SK-N-SH treated with all-trans-retinoic acid at 6 μM for 48 hours (cell line): ENCODE measurements around the gene ERCC6.

Source experiments
- ATAC-seq: fragments of 200-7000 bp; cut with Tn5 transposase; 3 replicates; pipeline ENCODE4 v1.9.1; 2020; ENCODE audit warnings: mild to moderate bottlenecking, moderate library complexity
- ARNTL ChIP-seq: fragments of 450-650 bp; formaldehyde crosslinking; IDR thresholded peaks from 2 replicates; pipeline ENCODE4 v1.5.0; 2020; ENCODE audit warnings: low read depth, mild to moderate bottlenecking, moderate library complexity, borderline replicate concordance
- BACH2 ChIP-seq: fragments of 250-450 bp; sonication (Bioruptor Pico); IDR thresholded peaks from 2 replicates; pipeline ENCODE4 v1.9.0; 2021; ENCODE audit warnings: mild to moderate bottlenecking, borderline replicate concordance
- CSDC2 ChIP-seq: fragments of 250-450 bp; sonication (Bioruptor Pico); IDR thresholded peaks from 2 replicates; pipeline ENCODE4 v1.5.0; 2020; ENCODE audit warnings: mild to moderate bottlenecking, moderate library complexity
- CSRNP3 ChIP-seq: fragments of 250-450 bp; sonication (Bioruptor Pico); IDR thresholded peaks from 2 replicates; pipeline ENCODE4 v1.5.1; 2021; ENCODE audit warnings: mild to moderate bottlenecking, moderate library complexity
- ESRRG ChIP-seq: fragments of 250-450 bp; sonication (Bioruptor Pico); IDR thresholded peaks from 2 replicates; pipeline ENCODE4 v1.6.1; 2021; ENCODE audit warnings: mild to moderate bottlenecking
- GLIS3 ChIP-seq: fragments of 250-450 bp; sonication (Bioruptor Pico); IDR thresholded peaks from 2 replicates; pipeline ENCODE4 v1.5.0; 2020; ENCODE audit warnings: mild to moderate bottlenecking, moderate library complexity
- ISL1 ChIP-seq: fragments of 250-450 bp; sonication (Bioruptor Pico); IDR thresholded peaks from 2 replicates; pipeline ENCODE4 v2.1.2; 2022; ENCODE audit warnings: mild to moderate bottlenecking, moderate library complexity
- OSR1 ChIP-seq: fragments of 250-450 bp; sonication (Bioruptor Pico); IDR thresholded peaks from 2 replicates; pipeline ENCODE4 v1.8.0; 2022; ENCODE audit warnings: moderate library complexity, mild to moderate bottlenecking, inconsistent platforms
- PATZ1 ChIP-seq: fragments of 250-450 bp; sonication (Bioruptor Pico); IDR thresholded peaks from 2 replicates; pipeline ENCODE4 v1.8.0; 2020; ENCODE audit warnings: mild to moderate bottlenecking, moderate library complexity, borderline replicate concordance
- POU6F1 ChIP-seq: fragments of 250-450 bp; sonication (Bioruptor Pico); IDR thresholded peaks from 2 replicates; pipeline ENCODE4 v1.8.0; 2021; ENCODE audit warnings: low read depth, mild to moderate bottlenecking, moderate library complexity, borderline replicate concordance
- PPARA ChIP-seq: fragments of 250-450 bp; sonication (Bioruptor Pico); IDR thresholded peaks from 2 replicates; pipeline ENCODE4 v1.5.0; 2020; ENCODE audit warnings: mild to moderate bottlenecking, borderline replicate concordance
- RARB ChIP-seq: fragments of 250-450 bp; sonication (Bioruptor Pico); IDR thresholded peaks from 2 replicates; pipeline ENCODE4 v1.8.0; 2021; ENCODE audit warnings: mild to moderate bottlenecking, moderate library complexity
- SNAI2 ChIP-seq: fragments of 250-450 bp; sonication (Bioruptor Pico); IDR thresholded peaks from 2 replicates; pipeline ENCODE4 v1.5.0; 2020; ENCODE audit warnings: mild to moderate bottlenecking, moderate library complexity
- TCF4 ChIP-seq: fragments of 250-450 bp; sonication (Bioruptor Pico); IDR thresholded peaks from 2 replicates; pipeline ENCODE4 v1.8.0; 2021; ENCODE audit warnings: mild to moderate bottlenecking, moderate library complexity, borderline replicate concordance
- TOX ChIP-seq: fragments of 250-450 bp; sonication (Bioruptor Pico); IDR thresholded peaks from 2 replicates; pipeline ENCODE4 v1.8.0; 2021; ENCODE audit warnings: mild to moderate bottlenecking, moderate library complexity, borderline replicate concordance
- ZC3H10 ChIP-seq: fragments of 250-450 bp; sonication (Bioruptor Pico); IDR thresholded peaks from 2 replicates; pipeline ENCODE4 v1.5.1; 2021; ENCODE audit warnings: mild to moderate bottlenecking, moderate library complexity
- ZFP3 ChIP-seq: fragments of 250-450 bp; sonication (Bioruptor Pico); IDR thresholded peaks from 2 replicates; pipeline ENCODE4 v1.5.0; 2020; ENCODE audit warnings: mild to moderate bottlenecking, moderate library complexity
- ZFP30 ChIP-seq: fragments of 450-650 bp; formaldehyde crosslinking; IDR thresholded peaks from 2 replicates; pipeline ENCODE4 v1.5.0; 2022; ENCODE audit warnings: mild to moderate bottlenecking, moderate library complexity
- ZNF565 ChIP-seq: fragments of 450-650 bp; formaldehyde crosslinking; conservative IDR thresholded peaks from 2 replicates; pipeline ENCODE4 v1.5.0; 2020; ENCODE audit warnings: low read depth, mild to moderate bottlenecking, moderate library complexity
- ZNF70 ChIP-seq: fragments of 450-650 bp; formaldehyde crosslinking; IDR thresholded peaks from 2 replicates; pipeline ENCODE4 v1.5.0; 2020; ENCODE audit warnings: mild to moderate bottlenecking, moderate library complexity
- ZNF8 ChIP-seq: fragments of 450-650 bp; formaldehyde crosslinking; IDR thresholded peaks from 2 replicates; pipeline ENCODE4 v1.5.0; 2020; ENCODE audit warnings: mild to moderate bottlenecking, moderate library complexity
- TF ChIP-seq, protein P1 (sequence below): fragments of 250-450 bp; sonication (Bioruptor Pico); IDR thresholded peaks from 2 replicates; pipeline ENCODE4 v1.5.1; 2020; ENCODE audit warnings: low read depth, mild to moderate bottlenecking, moderate library complexity
- TF ChIP-seq, protein P2 (sequence below): fragments of 250-450 bp; sonication (Bioruptor Pico); IDR thresholded peaks from 2 replicates; pipeline ENCODE4 v1.5.0; 2020; ENCODE audit warnings: mild to moderate bottlenecking, moderate library complexity

ERCC6 gene

DNA sequence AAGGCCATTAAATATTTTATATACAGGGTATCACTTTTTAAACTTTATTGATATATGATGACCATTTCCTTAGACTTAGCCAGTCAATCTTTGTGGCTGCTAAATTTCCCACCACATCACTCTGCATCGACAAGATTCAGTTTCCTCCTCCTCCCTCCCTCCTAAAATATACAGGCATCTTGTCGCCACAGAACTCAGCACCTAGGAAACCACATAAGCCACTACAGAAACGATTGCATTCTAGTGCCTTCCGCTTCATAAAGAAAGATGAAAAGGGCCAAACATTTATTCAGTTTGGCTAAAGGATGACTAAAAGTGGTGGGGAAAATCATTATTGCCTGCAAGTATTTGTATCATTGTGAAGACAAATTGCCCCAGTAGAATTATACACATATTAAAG, 30.7 kb downstream of the ERCC6 start:
- ATAC-seq = no peak
- no peak for TF ChIP-seq ZFP3 (CRISPR knock-in tag)
- no peak for TF ChIP-seq ZNF8 (CRISPR knock-in tag)

GRCh38 chr10:49505589-49505988, 33.3 kb downstream of the ERCC6 start:
- TF ChIP-seq TCF4 (CRISPR knock-in tag) (peak; percentile 21; the same call in 1 of the 2 replicates), TOX (CRISPR knock-in tag) (no peak)
- ATAC-seq = no peak

- ATAC-seq = no peak
- TF ChIP-seq, protein P1, sequence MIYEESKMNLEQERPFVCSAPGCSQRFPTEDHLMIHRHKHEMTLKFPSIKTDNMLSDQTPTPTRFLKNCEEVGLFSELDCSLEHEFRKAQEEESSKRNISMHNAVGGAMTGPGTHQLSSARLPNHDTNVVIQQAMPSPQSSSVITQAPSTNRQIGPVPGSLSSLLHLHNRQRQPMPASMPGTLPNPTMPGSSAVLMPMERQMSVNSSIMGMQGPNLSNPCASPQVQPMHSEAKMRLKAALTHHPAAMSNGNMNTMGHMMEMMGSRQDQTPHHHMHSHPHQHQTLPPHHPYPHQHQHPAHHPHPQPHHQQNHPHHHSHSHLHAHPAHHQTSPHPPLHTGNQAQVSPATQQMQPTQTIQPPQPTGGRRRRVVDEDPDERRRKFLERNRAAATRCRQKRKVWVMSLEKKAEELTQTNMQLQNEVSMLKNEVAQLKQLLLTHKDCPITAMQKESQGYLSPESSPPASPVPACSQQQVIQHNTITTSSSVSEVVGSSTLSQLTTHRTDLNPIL = no peak
- TF ChIP-seq SNAI2 (CRISPR knock-in tag) (no peak), ZFP3 (CRISPR knock-in tag) (no peak), ZNF565 (no peak), POU6F1 (no peak), CSDC2 (CRISPR knock-in tag) (no peak), ZC3H10 (CRISPR knock-in tag) (no peak), OSR1 (CRISPR knock-in tag) (no peak), ARNTL (CRISPR knock-in tag) (no peak), ISL1 (CRISPR knock-in tag) (no peak), GLIS3 (CRISPR knock-in tag) (no peak), BACH2 (no peak), PPARA (CRISPR knock-in tag) (no peak), ZFP30 (CRISPR knock-in tag) (no peak), ZNF8 (CRISPR knock-in tag) (no peak), RARB (CRISPR knock-in tag) (no peak)
- TF ChIP-seq, protein P2, sequence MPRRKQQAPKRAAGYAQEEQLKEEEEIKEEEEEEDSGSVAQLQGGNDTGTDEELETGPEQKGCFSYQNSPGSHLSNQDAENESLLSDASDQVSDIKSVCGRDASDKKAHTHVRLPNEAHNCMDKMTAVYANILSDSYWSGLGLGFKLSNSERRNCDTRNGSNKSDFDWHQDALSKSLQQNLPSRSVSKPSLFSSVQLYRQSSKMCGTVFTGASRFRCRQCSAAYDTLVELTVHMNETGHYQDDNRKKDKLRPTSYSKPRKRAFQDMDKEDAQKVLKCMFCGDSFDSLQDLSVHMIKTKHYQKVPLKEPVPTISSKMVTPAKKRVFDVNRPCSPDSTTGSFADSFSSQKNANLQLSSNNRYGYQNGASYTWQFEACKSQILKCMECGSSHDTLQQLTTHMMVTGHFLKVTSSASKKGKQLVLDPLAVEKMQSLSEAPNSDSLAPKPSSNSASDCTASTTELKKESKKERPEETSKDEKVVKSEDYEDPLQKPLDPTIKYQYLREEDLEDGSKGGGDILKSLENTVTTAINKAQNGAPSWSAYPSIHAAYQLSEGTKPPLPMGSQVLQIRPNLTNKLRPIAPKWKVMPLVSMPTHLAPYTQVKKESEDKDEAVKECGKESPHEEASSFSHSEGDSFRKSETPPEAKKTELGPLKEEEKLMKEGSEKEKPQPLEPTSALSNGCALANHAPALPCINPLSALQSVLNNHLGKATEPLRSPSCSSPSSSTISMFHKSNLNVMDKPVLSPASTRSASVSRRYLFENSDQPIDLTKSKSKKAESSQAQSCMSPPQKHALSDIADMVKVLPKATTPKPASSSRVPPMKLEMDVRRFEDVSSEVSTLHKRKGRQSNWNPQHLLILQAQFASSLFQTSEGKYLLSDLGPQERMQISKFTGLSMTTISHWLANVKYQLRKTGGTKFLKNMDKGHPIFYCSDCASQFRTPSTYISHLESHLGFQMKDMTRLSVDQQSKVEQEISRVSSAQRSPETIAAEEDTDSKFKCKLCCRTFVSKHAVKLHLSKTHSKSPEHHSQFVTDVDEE = no peak
Observed at GRCh38 chr10:49505076-49505475, 33.8 kb downstream of the ERCC6 start.

DNA sequence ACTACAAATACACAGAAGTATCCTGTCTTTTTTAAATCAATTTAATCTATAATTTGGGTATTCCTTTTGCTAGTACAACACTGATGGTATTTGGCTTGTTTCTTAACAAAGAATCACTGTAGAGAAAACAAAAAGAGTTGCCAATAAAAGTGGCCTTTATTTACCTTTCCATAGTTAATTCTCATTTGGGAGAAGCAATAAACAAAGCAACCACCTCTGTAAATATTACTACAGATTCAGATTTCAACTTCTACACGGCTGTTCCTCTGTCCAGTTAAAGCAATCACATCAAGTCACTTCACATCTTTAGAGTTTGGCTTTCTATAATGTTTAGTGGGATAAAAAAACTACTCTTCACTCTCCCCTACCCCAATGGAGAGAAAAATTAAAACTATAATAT, 34.4 kb downstream of the ERCC6 start:
- no peak for ATAC-seq
- no peak for TF ChIP-seq CSRNP3 (CRISPR knock-in tag)
- TF ChIP-seq ZNF70 = no peak
- TF ChIP-seq, protein P2 = no peak
- TF ChIP-seq TOX (CRISPR knock-in tag) = no peak
- TF ChIP-seq PATZ1 (CRISPR knock-in tag) = no peak
- TF ChIP-seq POU6F1 = no peak
- no peak for TF ChIP-seq BACH2
- TF ChIP-seq SNAI2 (CRISPR knock-in tag) = no peak
- no peak for TF ChIP-seq GLIS3 (CRISPR knock-in tag)
- TF ChIP-seq ZC3H10 (CRISPR knock-in tag) = no peak
- no peak for TF ChIP-seq ZNF8 (CRISPR knock-in tag)
- no peak for TF ChIP-seq ISL1 (CRISPR knock-in tag)
- TF ChIP-seq ZFP30 (CRISPR knock-in tag) = no peak
- no peak for TF ChIP-seq OSR1 (CRISPR knock-in tag)
- no peak for TF ChIP-seq ZFP3 (CRISPR knock-in tag)
- TF ChIP-seq TCF4 (CRISPR knock-in tag) = no peak
- no peak for TF ChIP-seq RARB (CRISPR knock-in tag)
- no peak for TF ChIP-seq ESRRG (CRISPR knock-in tag)
- TF ChIP-seq PPARA (CRISPR knock-in tag) = no peak
